NCI-H128 (cell line): ENCODE measurements around the gene FKBP4.
"Not testable (repeated sequence)": the region's sequence is repeated elsewhere in the genome, so short reads cannot be mapped to it uniquely, and the experiment has no call there.

ENCODE experiments used
- DNase-seq: peaks from one replicate; lab custom pipeline; 2025; ENCODE audit not compliant: unreplicated experiment; lab: John Stamatoyannopoulos, UW

The FKBP4 gene, protein sequence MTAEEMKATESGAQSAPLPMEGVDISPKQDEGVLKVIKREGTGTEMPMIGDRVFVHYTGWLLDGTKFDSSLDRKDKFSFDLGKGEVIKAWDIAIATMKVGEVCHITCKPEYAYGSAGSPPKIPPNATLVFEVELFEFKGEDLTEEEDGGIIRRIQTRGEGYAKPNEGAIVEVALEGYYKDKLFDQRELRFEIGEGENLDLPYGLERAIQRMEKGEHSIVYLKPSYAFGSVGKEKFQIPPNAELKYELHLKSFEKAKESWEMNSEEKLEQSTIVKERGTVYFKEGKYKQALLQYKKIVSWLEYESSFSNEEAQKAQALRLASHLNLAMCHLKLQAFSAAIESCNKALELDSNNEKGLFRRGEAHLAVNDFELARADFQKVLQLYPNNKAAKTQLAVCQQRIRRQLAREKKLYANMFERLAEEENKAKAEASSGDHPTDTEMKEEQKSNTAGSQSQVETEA

DNA sequence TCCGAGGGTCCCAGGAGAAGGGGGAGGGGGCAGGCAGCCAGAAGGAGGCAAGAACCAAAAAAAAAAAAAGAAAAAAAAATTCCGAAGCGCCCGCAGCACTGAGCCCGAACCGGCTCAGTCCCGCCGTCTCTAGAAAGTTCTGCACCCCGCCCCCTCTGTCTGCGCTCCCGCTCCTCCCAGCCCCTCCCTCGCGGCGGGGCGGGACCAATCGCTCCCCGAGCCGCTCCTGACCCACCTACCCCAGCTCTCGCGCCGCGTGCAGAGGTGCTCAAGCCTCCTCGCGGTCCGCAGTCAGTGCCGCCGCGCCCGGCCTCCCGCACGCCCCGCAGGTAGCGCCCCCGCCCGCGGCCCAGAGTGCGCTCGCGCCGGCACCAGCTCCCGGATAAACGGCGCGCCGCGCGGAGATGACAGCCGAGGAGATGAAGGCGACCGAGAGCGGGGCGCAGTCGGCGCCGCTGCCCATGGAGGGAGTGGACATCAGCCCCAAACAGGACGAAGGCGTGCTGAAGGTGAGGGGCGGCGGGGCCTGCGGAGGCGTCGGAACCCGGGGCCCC lies at the start of gene FKBP4:
TSS of gene FKBP4 (plus strand) at position 235 of the 554 bp plus-strand sequence. CDS start at position 405, 170 bp downstream.
- DNase-seq, result peak; percentile 83

DNA sequence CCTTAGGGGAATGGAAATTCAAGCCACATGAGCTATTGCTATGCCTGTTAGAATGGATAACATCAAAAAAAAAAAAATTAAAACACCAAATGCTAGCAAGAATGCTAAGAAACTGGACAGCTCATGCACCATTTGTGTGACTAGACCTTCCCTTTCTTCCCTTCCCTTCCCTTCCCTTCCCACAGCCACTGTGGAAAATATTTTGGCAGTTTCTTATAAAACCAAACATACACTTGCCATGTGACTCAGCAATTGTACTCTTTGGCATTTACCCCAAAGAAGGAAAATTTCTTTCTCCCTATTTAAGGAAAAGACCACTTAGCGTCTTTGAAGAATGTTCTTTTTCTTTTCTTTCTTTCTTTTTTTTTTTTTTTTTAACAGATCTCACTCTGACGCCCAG lies 49.1 kb upstream of the FKBP4 start:
- no peak for DNase-seq

GRCh38 chr12:2749580-2749979 lies 45.2 kb upstream of the FKBP4 start:
- no peak for DNase-seq

- DNase-seq, result no peak
These were observed 44.6 kb upstream of the FKBP4 start for GRCh38 chr12:2750185-2750584.

DNA sequence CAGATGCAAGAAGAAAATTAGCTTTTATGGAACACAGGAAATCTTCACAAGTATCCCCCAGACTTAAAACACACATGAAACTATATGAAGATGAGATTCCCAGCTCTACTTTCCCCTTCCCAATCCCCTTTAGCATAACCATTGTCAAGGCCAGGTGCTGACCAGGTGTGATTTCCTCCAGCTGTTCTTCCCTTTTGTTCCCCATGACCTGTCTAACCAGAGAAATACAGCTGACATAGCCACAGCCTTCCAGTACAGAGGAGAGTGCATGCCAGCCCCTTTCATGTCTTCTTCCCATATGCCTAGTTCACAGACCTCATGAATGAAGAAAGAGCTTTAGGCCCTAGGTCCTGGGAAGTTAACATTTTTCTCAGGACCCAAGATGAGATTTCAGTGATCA lies 43.5 kb upstream of the FKBP4 start:
- DNase-seq, result no peak

- DNase-seq, result no peak
These were observed 43.1 kb upstream of the FKBP4 start for GRCh38 chr12:2751686-2752085.

DNA sequence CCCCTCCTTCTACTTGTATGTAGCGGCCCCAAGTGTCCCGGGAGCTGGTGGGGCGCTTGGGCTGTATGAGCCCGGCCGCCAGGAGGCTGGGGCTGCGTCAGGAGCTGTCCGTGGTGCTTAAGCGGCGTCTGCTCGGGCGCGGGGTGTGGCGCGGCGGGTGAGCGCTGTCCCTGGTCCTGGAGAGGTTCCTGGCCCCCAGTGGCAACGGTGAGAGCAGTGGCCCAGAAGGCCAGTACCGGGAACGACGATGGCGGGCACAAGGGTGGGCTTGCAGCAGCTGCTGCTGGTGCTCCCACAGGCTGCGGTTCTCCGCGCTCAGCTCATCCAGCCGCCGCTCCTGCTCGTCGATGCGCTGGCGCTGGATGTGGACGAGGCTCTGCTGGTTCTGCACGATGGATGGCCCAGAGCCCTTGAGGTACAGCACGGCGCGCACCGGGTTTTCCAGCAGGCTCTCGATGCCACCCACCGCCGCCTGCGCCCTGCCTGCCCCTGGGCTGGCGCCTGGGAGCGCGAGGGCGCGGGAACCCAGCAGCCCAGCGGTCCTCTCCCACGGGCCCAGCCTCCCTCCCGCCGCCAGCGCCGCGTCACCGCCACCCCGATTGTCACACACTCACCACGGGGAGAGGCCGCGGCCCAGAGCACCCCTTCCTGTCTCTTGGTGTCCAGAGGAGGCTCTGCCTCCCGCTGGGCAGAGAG lies 41.9 kb upstream of the FKBP4 start:
- DNase-seq, result no peak

DNA sequence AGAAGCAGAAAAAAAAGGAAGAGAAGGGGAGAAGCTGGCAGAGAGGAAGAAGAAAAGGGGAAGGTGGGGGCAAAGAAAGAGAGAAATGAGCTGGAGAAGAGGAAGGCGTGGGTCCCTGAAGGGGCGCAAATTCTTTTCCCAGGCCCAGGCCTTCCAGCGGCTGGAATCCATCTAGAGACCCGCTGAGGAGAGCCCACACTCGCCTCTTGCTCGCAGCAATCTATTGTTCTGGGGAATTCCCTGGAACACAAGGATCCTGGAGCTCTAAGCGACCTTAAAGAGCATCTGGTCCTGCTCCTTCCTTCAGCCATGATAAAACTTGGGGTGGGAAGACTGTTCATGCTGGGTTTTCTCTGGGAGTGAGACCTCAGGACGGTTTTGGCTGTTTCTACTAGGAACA lies 41.2 kb upstream of the FKBP4 start:
- DNase-seq, result no peak

DNA sequence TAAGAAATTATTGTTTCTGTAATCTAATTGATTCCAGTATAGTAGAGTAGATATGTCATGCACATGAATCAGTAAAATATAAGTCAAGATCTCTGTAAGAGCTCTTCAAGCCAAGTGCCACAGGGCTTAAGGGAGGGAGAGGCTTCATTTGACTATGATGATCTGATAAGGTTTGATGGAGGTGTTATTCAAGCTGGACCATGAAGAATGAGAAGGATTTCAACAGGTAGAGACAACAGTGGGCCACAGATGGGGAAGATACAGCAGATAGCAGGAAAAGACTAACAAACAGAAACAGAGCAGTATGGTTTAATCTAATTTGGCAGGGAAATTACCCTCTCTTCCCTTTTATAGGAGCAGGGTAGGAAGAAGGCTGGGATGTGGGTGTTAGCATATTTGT lies 40.6 kb upstream of the FKBP4 start:
- DNase-seq, result no peak

DNA sequence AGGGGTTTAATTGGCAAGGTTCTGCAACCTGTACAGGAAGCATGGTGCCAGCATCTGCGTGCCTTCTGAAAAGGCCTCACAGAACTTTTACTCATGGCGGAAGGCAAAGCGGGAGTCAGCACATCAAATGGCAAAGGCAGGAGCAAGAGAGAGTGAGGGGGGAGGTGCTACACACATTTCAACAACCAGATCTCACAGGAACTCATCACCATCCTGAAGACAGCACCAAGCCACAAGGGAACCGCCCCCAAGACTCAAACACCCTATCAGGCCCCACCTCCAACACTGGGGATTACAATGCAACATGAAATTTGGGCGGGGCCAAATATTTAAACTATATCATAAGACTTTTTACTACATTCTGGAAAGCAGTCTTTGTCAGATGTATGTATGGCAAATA lies 38.0 kb upstream of the FKBP4 start:
- no peak for DNase-seq

GRCh38 chr12:2759733-2760132 lies 35.0 kb upstream of the FKBP4 start:
- no peak for DNase-seq

GRCh38 chr12:2764398-2764797 lies 30.4 kb upstream of the FKBP4 start:
- DNase-seq, result no peak

DNA sequence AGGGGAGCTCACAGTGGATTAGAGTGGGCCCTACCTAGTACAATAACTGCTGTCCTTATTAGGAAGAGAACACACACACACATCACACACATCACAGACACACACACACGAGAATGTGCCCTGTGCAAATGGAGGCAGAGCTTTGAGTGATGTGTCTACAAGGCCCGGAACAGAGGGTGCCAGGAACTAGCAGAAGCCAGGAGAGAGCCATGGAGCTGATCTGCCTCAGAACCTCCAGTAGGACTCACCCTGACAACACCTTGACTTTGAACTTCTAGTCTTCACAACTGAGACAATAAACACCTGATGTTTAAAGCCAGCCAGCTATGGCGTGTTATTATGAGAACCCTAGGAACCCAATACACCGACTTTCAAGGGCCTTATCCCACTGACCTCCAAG lies 29.7 kb upstream of the FKBP4 start:
- no peak for DNase-seq

DNA sequence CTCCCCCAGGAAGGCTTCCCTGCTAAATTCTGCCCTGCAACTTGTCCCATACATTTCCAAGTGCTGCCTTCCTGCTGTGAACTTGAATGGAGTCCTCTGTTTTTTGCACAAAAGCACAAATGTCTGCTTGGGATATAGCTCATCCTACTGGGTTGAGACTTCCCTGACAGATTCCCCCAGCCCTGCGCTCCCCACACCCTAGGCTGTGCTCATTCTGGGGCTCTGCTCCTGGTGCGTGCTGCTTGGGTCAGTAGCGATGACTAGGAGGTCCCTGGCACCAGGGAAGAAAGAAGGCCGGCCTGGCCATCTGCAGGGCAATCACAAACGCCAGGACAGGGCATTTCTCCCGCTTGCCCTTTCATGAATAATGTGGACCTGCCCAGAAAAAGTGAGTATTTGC lies 29.2 kb upstream of the FKBP4 start:
- no peak for DNase-seq

- no peak for DNase-seq
These were observed 26.4 kb upstream of the FKBP4 start for GRCh38 chr12:2768224-2768961.

DNA sequence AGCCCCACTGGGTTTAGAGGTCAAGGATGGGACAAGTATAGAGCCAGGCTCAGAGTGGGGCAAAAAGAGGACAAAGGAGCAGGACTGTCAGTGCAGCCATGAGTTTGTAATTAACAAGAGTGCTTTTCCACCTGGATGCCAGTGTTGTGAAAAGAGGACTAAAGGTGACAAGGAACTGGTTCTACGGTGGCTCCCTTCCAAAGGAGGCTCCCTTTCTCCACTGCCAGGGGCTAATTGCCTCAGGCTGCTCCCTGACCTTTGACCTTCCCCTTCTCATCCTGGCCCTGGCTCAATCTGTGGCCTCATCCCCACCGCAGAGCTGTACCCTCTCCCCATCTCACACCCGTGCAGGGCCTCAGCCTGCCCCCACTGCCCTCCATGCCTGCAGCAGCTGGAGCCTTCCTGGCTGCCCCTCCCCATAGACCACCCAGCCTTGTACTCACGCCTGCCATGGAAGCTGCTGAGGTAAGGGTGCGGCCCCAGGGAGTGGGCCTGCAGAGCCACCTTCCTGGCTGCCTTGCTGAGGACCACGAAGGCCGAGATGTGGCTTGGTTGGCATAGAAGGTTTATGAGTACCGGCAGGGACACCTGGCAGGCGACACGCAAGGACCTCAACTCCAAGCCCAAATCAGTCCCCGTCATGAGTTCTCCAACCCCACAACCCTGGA lies 24.8 kb upstream of the FKBP4 start:
- no peak for DNase-seq

- DNase-seq, result not testable (repeated sequence)
These were observed 24.2 kb upstream of the FKBP4 start for GRCh38 chr12:2770544-2770943.

GRCh38 chr12:2772370-2772769 lies 22.4 kb upstream of the FKBP4 start:
- no peak for DNase-seq

GRCh38 chr12:2773199-2773875 lies 21.4 kb upstream of the FKBP4 start:
- no peak for DNase-seq

DNA sequence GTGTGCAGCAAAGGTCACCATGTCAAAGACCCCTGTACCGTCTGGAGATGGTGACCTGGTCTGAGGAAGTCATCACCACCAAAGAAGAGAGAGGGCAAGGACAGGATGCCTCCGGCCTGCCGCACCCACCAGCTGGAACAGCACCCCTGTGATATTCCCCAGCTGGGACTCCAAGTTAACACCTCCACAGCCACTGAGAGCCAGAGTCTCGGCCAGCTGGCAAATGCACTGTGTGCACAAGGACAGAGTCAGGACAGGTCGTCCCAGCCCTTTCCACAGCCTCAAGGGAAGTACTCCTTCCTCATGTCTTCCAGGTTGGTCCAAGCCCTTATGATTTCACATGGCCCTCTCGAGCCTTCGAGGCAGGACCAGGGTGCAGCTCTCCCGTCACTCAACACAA lies 19.3 kb upstream of the FKBP4 start:
- no peak for DNase-seq
